Left lung (tissue), 10 donors: Measurements from ENCODE around the gene POP4. TPM values are rescaled to one million over a fixed set of nuclear protein-coding genes. Genes with fewer than 3 reads are reported as not detected.

Experiments used
- ATAC-seq: fragments of 200-7000 bp; cut with Tn5 transposase; one replicate; pipeline ENCODE4 v1.9.1; 2020; ENCODE audit warnings: moderate library complexity
- DNase-seq, 4 donors: peaks; one replicate each; pipeline ENCODE4 v3.0.0-alpha.2; 2013 to 2020
- H3K27ac ChIP-seq, 2 donors: fragments of 200-600 bp; sonication (generic) in 1 of 2; one replicate each; pipeline versions ENCODE4 v1.5.0 to v1.8.0; 2020 to 2021
- H3K27me3 ChIP-seq, 2 donors: fragments of 200-600 bp; sonication (generic) in 1 of 2; one replicate each; pipeline versions ENCODE4 v1.5.0 to v1.8.0; 2020 to 2021
- H3K36me3 ChIP-seq, 2 donors: fragments of 200-600 bp; sonication (generic) in 1 of 2; one replicate each; pipeline versions ENCODE4 v1.5.0 to v1.8.0; 2020 to 2021
- H3K4me1 ChIP-seq, 2 donors: fragments of 200-600 bp; one replicate each; pipeline ENCODE4 v1.8.0; 2021
- H3K4me3 ChIP-seq, 2 donors: fragments of 200-600 bp; sonication (generic) in 1 of 2; one replicate each; pipeline versions ENCODE4 v1.5.0 to v1.8.0; 2020 to 2021; ENCODE audit warnings: mild to moderate bottlenecking in 1 of 2
- H3K9me3 ChIP-seq, 2 donors: fragments of 200-600 bp; sonication (generic) in 1 of 2; one replicate each; pipeline versions ENCODE4 v1.5.0 to v1.8.0; 2020 to 2021
- CTCF ChIP-seq, 2 donors: fragments of 200-600 bp; sonication (generic) in 1 of 2; IDR thresholded peaks; one replicate each; pipeline versions ENCODE4 v1.5.0 to v1.8.0; 2021; ENCODE audit warnings: antibody characterized with exemption in 2 of 2
- intact Hi-C, 2 donors: fragments of 100-400 bp; cut with DNase I; formaldehyde crosslinking; loops; one replicate each; pipeline versions ENCODE4 v1.11.2 to v1.14.2; 2022
- polyA plus RNA-seq, 6 donors: library from polyadenylated mRNA; unstranded; fragments of 120-200 nt; gene quantifications; one replicate each; pipeline ENCODE4 v1.2.1, GENCODE V29; 2013; ENCODE audit not compliant: insufficient read length in 6 of 6
- total RNA-seq, 2 donors: library from RNA; stranded (reverse); fragmentation: NEBNext Ultra II Directional; extraction: Animal tissue kit (Norgen Biotek cat#: 25700); gene quantifications; one replicate each; pipeline ENCODE4 v1.2.1, GENCODE V29; 2021
- donor health status: DM: no; HTN: yes; CAD: no.
- donor health status: DM: no; HTN: no; CAD: no.

POP4 gene
- total and polyA plus RNA-seq, 8 donors: 49.2 to 66.9 (median 54.4) TPM

GRCh38 chr19:29586401-29586800 is 19.7 kb upstream of the POP4 start:
- H3K4me3 ChIP-seq: no peak overlapping the region
- no peak overlapping the region for H3K27ac ChIP-seq
- no peaks in the 10 kb centered on the region for H3K36me3 ChIP-seq
- DNase-seq: no peak
- peaks cover 0 to 31% of the 10 kb centered on the region in 2 donors for H3K27me3 ChIP-seq
- intact Hi-C loops: no loop called here
- peaks cover 0 to 8% of the 10 kb centered on the region in 2 donors for H3K9me3 ChIP-seq
- no peak for ATAC-seq
- no peaks in the 10 kb centered on the region for H3K4me1 ChIP-seq
- no peak for TF ChIP-seq CTCF (IDR thresholded peaks at IDR 0.05)

- H3K4me1 ChIP-seq: no peaks in the 10 kb centered on the region
- TF ChIP-seq CTCF (IDR thresholded peaks at IDR 0.05): no peak
- no peak for ATAC-seq
- no peak for DNase-seq
- H3K4me3 ChIP-seq: no peak overlapping the region
- H3K27ac ChIP-seq: no peak overlapping the region
- no peaks in the 10 kb centered on the region for H3K36me3 ChIP-seq
- H3K9me3 ChIP-seq: peaks cover 0 to 6% of the 10 kb centered on the region in 2 donors
- H3K27me3 ChIP-seq: peaks cover 0 to 37% of the 10 kb centered on the region in 2 donors
- intact Hi-C loops: no loop called here
Observed at GRCh38 chr19:29587059-29587458, 19.0 kb upstream of the POP4 start.

GRCh38 chr19:29587518-29587986 is 18.5 kb upstream of the POP4 start:
- Histone ChIP-seq H3K27me3 (peaks cover 0 to 42% of the 10 kb centered on the region in 2 donors), H3K4me1 (no peaks in the 10 kb centered on the region), H3K4me3 (no peak overlapping the region), H3K27ac (no peak overlapping the region), H3K36me3 (no peaks in the 10 kb centered on the region), H3K9me3 (peaks cover 0 to 6% of the 10 kb centered on the region in 2 donors)
- no peak for TF ChIP-seq CTCF (IDR thresholded peaks at IDR 0.05)
- ATAC-seq (no peak), DNase-seq (no peak)
- intact Hi-C loops: no loop called here

GRCh38 chr19:29588095-29588494 is 18.0 kb upstream of the POP4 start:
- H3K4me1 ChIP-seq: no peaks in the 10 kb centered on the region
- H3K27me3 ChIP-seq: peaks cover 0 to 47% of the 10 kb centered on the region in 2 donors
- ATAC-seq (no peak), DNase-seq (no peak)
- no peak overlapping the region for H3K4me3 ChIP-seq
- TF ChIP-seq CTCF (IDR thresholded peaks at IDR 0.05): no peak
- H3K27ac ChIP-seq: no peak overlapping the region
- intact Hi-C loops: no loop called here
- peaks cover 0 to 6% of the 10 kb centered on the region in 2 donors for H3K9me3 ChIP-seq
- no peaks in the 10 kb centered on the region for H3K36me3 ChIP-seq

GRCh38 chr19:29590278-29590677 is 15.8 kb upstream of the POP4 start:
- Histone ChIP-seq H3K4me3 (no peak overlapping the region), H3K36me3 (no peaks in the 10 kb centered on the region), H3K4me1 (no peaks in the 10 kb centered on the region), H3K27ac (no peak overlapping the region), H3K9me3 (peaks cover 0 to 6% of the 10 kb centered on the region in 2 donors), H3K27me3 (peaks cover 0 to 65% of the 10 kb centered on the region in 2 donors)
- DNase-seq (no peak), ATAC-seq (no peak)
- intact Hi-C loops: no loop called here
- no peak for TF ChIP-seq CTCF (IDR thresholded peaks at IDR 0.05)
